RWPE2 (cell line): ENCODE data around the gene ANKRD13C.

Experiments
- ATAC-seq: fragments of 200-7000 bp; cut with Tn5 transposase; 3 replicates; pipeline ENCODE4 v1.9.1; 2021; ENCODE audit warnings: low read depth
- DNase-seq: peaks from one replicate; pipeline ENCODE4 v3.0.0-alpha.2; 2020; ENCODE audit warnings: low spot score
- H3K27ac ChIP-seq: fragments of 450-650 bp; 2 replicates; pipeline ENCODE4 v1.5.1; 2017; ENCODE audit warnings: mild to moderate bottlenecking; ENCODE audit not compliant: poor library complexity, severe bottlenecking
- H3K27me3 ChIP-seq: fragments of 250-450 bp; sonication (Bioruptor Pico); 2 replicates; pipeline ENCODE4 v1.5.1; 2021; ENCODE audit warnings: mild to moderate bottlenecking, moderate library complexity; ENCODE audit not compliant: insufficient read depth, poor library complexity, severe bottlenecking
- H3K36me3 ChIP-seq: fragments of 250-450 bp; sonication (Bioruptor Pico); 2 replicates; pipeline ENCODE4 v1.5.1; 2020; ENCODE audit warnings: low read depth, mild to moderate bottlenecking, moderate library complexity
- H3K4me1 ChIP-seq: fragments of 250-450 bp; sonication (Bioruptor Pico); 2 replicates; pipeline ENCODE4 v1.5.1; 2021; ENCODE audit warnings: mild to moderate bottlenecking, moderate library complexity; ENCODE audit not compliant: insufficient read depth, poor library complexity, severe bottlenecking
- H3K4me3 ChIP-seq: fragments of 250-450 bp; sonication (Bioruptor Pico); 2 replicates; pipeline ENCODE4 v1.5.1; 2021; ENCODE audit warnings: mild to moderate bottlenecking, moderate library complexity; ENCODE audit not compliant: severe bottlenecking
- H3K9me3 ChIP-seq: fragments of 250-450 bp; sonication (Bioruptor Pico); 2 replicates; pipeline ENCODE4 v1.5.1; 2021; ENCODE audit warnings: mild to moderate bottlenecking, moderate library complexity; ENCODE audit not compliant: severe bottlenecking
- TF ChIP-seq, protein P1 (sequence below): fragments of 450-650 bp; IDR thresholded peaks from one replicate; pipeline ENCODE4 v1.5.1; 2017; ENCODE audit warnings: mild to moderate bottlenecking, moderate library complexity; ENCODE audit not compliant: poor library complexity, severe bottlenecking

Gene ANKRD13C

GRCh38 chr1:70299472-70299871, 55.0 kb downstream of the ANKRD13C start:
- no peaks in the 10 kb centered on the region for H3K9me3 ChIP-seq
- no peaks in the 10 kb centered on the region for H3K4me1 ChIP-seq
- no peak overlapping the region for H3K4me3 ChIP-seq
- TF ChIP-seq, protein P1, sequence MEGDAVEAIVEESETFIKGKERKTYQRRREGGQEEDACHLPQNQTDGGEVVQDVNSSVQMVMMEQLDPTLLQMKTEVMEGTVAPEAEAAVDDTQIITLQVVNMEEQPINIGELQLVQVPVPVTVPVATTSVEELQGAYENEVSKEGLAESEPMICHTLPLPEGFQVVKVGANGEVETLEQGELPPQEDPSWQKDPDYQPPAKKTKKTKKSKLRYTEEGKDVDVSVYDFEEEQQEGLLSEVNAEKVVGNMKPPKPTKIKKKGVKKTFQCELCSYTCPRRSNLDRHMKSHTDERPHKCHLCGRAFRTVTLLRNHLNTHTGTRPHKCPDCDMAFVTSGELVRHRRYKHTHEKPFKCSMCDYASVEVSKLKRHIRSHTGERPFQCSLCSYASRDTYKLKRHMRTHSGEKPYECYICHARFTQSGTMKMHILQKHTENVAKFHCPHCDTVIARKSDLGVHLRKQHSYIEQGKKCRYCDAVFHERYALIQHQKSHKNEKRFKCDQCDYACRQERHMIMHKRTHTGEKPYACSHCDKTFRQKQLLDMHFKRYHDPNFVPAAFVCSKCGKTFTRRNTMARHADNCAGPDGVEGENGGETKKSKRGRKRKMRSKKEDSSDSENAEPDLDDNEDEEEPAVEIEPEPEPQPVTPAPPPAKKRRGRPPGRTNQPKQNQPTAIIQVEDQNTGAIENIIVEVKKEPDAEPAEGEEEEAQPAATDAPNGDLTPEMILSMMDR, result no peak
- DNase-seq (no peak), ATAC-seq (no peak)
- H3K36me3 ChIP-seq, result peaks cover 41% of the 10 kb centered on the region
- H3K27me3 ChIP-seq, result no peaks in the 10 kb centered on the region
- no peak overlapping the region for H3K27ac ChIP-seq

DNA sequence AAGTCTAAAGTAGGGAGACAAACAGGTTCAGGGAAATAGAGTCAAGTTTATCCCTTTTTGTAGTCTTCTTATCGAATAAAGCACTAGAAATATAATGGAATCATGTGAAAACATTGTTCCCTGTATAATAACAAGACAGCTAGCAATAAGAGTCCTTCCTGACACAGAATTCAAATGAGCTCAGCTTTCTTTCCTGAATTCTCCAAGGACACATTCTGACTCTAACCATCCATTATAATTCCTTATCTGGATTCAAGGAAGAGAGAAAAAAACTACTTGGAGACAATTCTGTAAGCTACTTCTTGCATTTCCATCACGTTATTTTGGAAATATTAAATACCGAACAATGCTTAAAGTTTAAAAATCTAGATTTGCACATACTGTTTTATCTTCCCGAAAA, 58.8 kb downstream of the ANKRD13C start:
- TF ChIP-seq, protein P1, result no peak
- H3K36me3 ChIP-seq, result peaks cover 47% of the 10 kb centered on the region
- H3K9me3 ChIP-seq, result no peaks in the 10 kb centered on the region
- no peaks in the 10 kb centered on the region for H3K27me3 ChIP-seq
- H3K4me3 ChIP-seq, result no peak overlapping the region
- no peak overlapping the region for H3K27ac ChIP-seq
- no peak for DNase-seq
- no peaks in the 10 kb centered on the region for H3K4me1 ChIP-seq
- no peak for ATAC-seq

DNA sequence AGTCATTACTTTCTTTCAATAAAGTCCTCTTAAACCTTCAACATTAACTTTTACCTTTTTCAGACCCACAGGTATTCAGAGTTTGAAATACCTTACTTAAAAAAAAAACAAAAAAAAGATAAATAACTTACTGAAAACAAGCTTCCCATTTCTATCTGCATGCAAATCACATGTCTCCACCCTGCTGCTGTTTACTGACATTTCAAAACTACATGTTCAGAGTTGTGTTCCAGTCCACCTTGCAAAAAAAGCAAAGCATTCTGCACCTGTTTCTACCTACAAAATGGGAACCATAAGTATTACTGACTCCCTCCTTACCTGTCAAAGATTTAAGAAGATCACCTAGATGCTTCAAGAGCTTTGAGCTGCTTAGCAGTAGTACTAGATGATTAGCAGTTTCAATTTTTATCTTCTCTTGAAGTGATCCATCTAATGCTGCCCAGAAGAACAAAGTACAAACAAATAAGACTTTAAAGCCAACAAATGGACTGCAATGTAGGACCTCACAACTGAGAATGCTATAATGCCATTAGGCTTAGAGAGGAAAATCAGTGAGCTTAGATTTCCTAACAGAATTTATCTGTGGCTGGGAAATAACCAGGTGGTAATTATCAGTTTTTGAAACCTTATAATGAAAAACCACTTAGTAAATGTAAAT, 61.2 kb downstream of the ANKRD13C start:
- no peaks in the 10 kb centered on the region for H3K4me1 ChIP-seq
- H3K36me3 ChIP-seq, result peaks cover 52% of the 10 kb centered on the region
- H3K9me3 ChIP-seq, result no peaks in the 10 kb centered on the region
- no peak overlapping the region for H3K4me3 ChIP-seq
- no peak overlapping the region for H3K27ac ChIP-seq
- TF ChIP-seq, protein P1, result no peak
- no peak for DNase-seq
- ATAC-seq, result no peak
- no peaks in the 10 kb centered on the region for H3K27me3 ChIP-seq

DNA sequence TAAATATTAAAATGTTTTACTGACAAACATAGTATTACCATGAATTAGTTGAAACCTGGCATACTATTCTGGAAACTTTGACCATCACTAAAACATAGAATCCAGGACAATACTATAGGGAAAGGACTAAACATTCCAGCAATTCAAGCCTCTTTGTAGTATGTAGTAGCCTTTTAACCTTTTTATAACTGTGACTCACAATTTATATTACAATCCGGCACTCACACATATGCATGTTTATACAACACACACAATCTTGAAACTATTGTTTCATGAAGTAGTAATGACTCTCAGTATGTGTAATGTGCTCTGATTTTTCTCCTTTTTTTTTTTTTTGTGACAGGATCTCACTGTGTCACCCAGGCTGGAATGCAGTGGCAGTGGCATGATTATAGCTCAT, 64.3 kb downstream of the ANKRD13C start:
- Histone ChIP-seq H3K27ac (no peak overlapping the region), H3K9me3 (no peaks in the 10 kb centered on the region), H3K27me3 (no peaks in the 10 kb centered on the region), H3K4me1 (no peaks in the 10 kb centered on the region), H3K36me3 (peaks cover 41% of the 10 kb centered on the region), H3K4me3 (no peak overlapping the region)
- TF ChIP-seq, protein P1, result no peak
- ATAC-seq (no peak), DNase-seq (no peak)

DNA sequence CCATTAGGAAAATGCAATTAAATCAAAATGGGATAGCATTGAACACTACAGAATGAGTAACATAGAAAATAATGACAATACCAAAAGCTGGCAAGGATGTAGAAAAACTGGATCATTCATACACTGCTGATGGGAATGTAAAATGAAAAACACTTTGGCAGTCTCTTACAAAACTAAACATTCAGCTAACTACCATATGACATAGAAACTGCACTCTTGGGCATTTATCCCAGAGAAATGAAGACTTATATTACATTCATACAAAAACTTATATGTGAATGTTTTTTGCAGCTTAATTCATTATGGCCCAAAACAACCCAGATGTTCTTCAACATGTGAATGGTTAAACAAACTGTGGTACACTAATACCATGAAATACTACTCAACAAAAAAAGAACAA, 66.4 kb downstream of the ANKRD13C start:
- DNase-seq, result no peak
- peaks cover 49% of the 10 kb centered on the region for H3K36me3 ChIP-seq
- H3K27ac ChIP-seq, result no peak overlapping the region
- TF ChIP-seq, protein P1, result no peak
- peaks cover 9% of the 10 kb centered on the region for H3K4me1 ChIP-seq
- H3K4me3 ChIP-seq, result no peak overlapping the region
- H3K9me3 ChIP-seq, result no peaks in the 10 kb centered on the region
- no peak for ATAC-seq
- no peaks in the 10 kb centered on the region for H3K27me3 ChIP-seq
